ENCODE measurements around the gene TRIM34. TPM values are rescaled to one million over a fixed set of nuclear protein-coding genes. Genes with fewer than 3 reads are reported as not detected.

Gene TRIM34, protein sequence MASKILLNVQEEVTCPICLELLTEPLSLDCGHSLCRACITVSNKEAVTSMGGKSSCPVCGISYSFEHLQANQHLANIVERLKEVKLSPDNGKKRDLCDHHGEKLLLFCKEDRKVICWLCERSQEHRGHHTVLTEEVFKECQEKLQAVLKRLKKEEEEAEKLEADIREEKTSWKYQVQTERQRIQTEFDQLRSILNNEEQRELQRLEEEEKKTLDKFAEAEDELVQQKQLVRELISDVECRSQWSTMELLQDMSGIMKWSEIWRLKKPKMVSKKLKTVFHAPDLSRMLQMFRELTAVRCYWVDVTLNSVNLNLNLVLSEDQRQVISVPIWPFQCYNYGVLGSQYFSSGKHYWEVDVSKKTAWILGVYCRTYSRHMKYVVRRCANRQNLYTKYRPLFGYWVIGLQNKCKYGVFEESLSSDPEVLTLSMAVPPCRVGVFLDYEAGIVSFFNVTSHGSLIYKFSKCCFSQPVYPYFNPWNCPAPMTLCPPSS
- total RNA-seq (2014; rRNA removed; shearing (Covaris generic)), result 8.4 and 12.0 TPM in 2 replicates
- total RNA-seq (2022), result 12.4 and 13.1 TPM in 2 replicates
- Bru-seq, nascent RNA, result percentile 29 among the genes with signal in this experiment
- percentile 20 among the genes with signal in this experiment for BruChase-seq, experiment 1, labeled RNA remaining after a 6-hour chase
- BruChase-seq, experiment 2, labeled RNA remaining after a 2-hour chase, result percentile 43 among the genes with signal in this experiment
- long read RNA-seq, transcript TRIM34-201 (8 exons, 2,311 nt), result major isoform, 27 of 39 reads
- long read RNA-seq, partial matches to known transcripts, result 5 of 39 reads
- long read RNA-seq, other reads (novel, unspliced or antisense), result 7 of 39 reads

GRCh38 chr11:5624489-5625279 lies at the start of gene TRIM34:
Gene TRIM34 (plus strand): TSS chr11:5625001. CDS start chr11:5632332, 7,331 bp downstream.
- no peak for TF ChIP-seq EZH2phosphoT487 (IDR thresholded peaks at IDR 0.05; ENCODE audit: borderline replicate concordance, low read depth, low read length)
- TF ChIP-seq, protein P1, sequence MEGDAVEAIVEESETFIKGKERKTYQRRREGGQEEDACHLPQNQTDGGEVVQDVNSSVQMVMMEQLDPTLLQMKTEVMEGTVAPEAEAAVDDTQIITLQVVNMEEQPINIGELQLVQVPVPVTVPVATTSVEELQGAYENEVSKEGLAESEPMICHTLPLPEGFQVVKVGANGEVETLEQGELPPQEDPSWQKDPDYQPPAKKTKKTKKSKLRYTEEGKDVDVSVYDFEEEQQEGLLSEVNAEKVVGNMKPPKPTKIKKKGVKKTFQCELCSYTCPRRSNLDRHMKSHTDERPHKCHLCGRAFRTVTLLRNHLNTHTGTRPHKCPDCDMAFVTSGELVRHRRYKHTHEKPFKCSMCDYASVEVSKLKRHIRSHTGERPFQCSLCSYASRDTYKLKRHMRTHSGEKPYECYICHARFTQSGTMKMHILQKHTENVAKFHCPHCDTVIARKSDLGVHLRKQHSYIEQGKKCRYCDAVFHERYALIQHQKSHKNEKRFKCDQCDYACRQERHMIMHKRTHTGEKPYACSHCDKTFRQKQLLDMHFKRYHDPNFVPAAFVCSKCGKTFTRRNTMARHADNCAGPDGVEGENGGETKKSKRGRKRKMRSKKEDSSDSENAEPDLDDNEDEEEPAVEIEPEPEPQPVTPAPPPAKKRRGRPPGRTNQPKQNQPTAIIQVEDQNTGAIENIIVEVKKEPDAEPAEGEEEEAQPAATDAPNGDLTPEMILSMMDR (conservative IDR thresholded peaks at IDR 0.05; ENCODE audit: low read length), result no peak
- ChIA-PET POLR2A (interaction anchor here (0.9 to 1.7 kb wide), 4 partner anchors 10 to 65 kb away, joined by 3 to 6 read pairs (median 4); partner anchors contain the start of genes TRIM22 and TRIM5), CTCF (ENCODE audit: unreplicated experiment) (interaction anchor here (0.5 kb wide), 1 partner anchor 1909 kb away, joined by 3 read pairs; no protein-coding TSS in a partner anchor)
- Histone ChIP-seq H4K20me1 (ENCODE audit: insufficient read depth, low read length) (no peaks in the 10 kb centered on the region), H3K36me3 (ENCODE audit: insufficient read depth, low read length) (no peaks in the 10 kb centered on the region), H3K9me3 (ENCODE audit: low read length) (no peaks in the 10 kb centered on the region), H3K4me1 (ENCODE audit: insufficient read depth, low read length, poor library complexity, severe bottlenecking) (peaks cover 17% of the 10 kb centered on the region), H3K27ac (ENCODE audit: low read depth, low read length, poor library complexity, severe bottlenecking) (peak within 1 kb of the TSS; percentile 30), H2AFZ (ENCODE audit: low read length) (peak within 1 kb of the TSS; percentile 92), H3K79me2 (ENCODE audit: insufficient read depth, low read depth, low read length) (no peaks in the 10 kb centered on the region), H3K4me3 (ENCODE audit: low read depth, low read length, poor library complexity, severe bottlenecking) (peak within 1 kb of the TSS; percentile 69), H3K9me2 (ENCODE audit: insufficient read depth, low read length) (no peaks in the 10 kb centered on the region), H3K4me2 (ENCODE audit: low read length) (peak within 1 kb of the TSS; percentile 88)
- BruUV-seq (replicated peaks), result TSS peak; percentile 90
- DNase-seq (ENCODE audit: low spot score), result peak; percentile 89
- intact Hi-C loops (cut with micrococcal nuclease; ENCODE audit: unreplicated experiment), result loop anchor here (2.0 kb wide), 1 partner anchor 60 kb away; the partner anchor contains the start of gene TRIM5

DNA sequence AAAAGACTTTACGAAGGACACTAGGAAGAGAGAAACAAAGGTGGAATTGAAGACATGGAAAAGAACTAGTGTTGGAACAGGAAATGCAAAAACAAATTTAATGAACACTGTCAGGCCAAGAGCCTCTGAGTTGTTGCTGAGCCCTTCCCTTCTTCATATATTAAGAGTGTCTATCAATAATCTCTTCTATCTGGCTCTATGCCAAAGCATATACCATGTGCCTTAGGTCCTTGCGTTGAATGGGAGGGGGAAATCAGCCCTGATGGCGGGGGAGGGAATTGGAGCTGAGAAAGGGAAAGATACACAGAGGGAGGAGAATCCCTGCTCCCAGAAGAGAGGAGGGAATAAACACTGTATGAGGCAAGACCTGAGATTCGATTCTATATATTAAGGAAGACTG lies 49.6 kb upstream of the TRIM34 start:
- no peak overlapping the region for H3K4me2 ChIP-seq (ENCODE audit: low read length)
- BruUV-seq (replicated peaks), result no TSS peak
- no peak for DNase-seq (ENCODE audit: low spot score)
- H3K4me3 ChIP-seq (ENCODE audit: low read depth, low read length, poor library complexity, severe bottlenecking), result no peak overlapping the region
- ChIA-PET POLR2A (no interaction called here), CTCF (ENCODE audit: unreplicated experiment) (no interaction called here)
- H2AFZ ChIP-seq (ENCODE audit: low read length), result no peak overlapping the region
- intact Hi-C loops (cut with micrococcal nuclease; ENCODE audit: unreplicated experiment), result no loop called here
- no peaks in the 10 kb centered on the region for H3K79me2 ChIP-seq (ENCODE audit: insufficient read depth, low read depth, low read length)
- H3K4me1 ChIP-seq (ENCODE audit: insufficient read depth, low read length, poor library complexity, severe bottlenecking), result no peaks in the 10 kb centered on the region
- H3K36me3 ChIP-seq (ENCODE audit: insufficient read depth, low read length), result no peaks in the 10 kb centered on the region
- no peaks in the 10 kb centered on the region for H3K9me3 ChIP-seq (ENCODE audit: low read length)
- H3K9me2 ChIP-seq (ENCODE audit: insufficient read depth, low read length), result no peaks in the 10 kb centered on the region
- no peak overlapping the region for H3K27ac ChIP-seq (ENCODE audit: low read depth, low read length, poor library complexity, severe bottlenecking)
- no peak for TF ChIP-seq EZH2phosphoT487 (IDR thresholded peaks at IDR 0.05; ENCODE audit: borderline replicate concordance, low read depth, low read length)
- TF ChIP-seq, protein P1 (conservative IDR thresholded peaks at IDR 0.05; ENCODE audit: low read length), result no peak
- H4K20me1 ChIP-seq (ENCODE audit: insufficient read depth, low read length), result no peaks in the 10 kb centered on the region

All from OCI-LY7 (cell line).